ENCODE measurements around the gene NDUFAF2.

The NDUFAF2 gene

DNA sequence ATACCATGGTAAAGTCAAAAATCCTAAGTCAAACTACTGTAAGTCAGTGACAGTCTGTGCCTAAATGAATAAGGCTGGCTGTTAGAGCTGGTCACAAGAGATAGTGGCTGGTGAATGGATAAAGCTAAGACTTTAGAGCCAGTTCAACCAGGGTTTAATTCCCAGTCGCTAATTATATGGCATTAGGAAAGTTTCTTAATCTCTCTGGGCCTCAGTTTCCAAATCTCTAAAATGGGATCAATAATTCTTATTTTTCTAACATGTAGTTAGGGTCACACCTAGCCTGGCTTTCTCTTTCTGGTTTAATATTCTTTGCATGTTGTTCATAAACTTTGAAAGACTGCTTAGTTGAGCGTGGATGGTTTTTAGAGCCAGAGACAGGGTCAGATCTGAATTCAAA, 152.5 kb downstream of the NDUFAF2 start:
- no peaks in the 10 kb centered on the region for H3K36me3 ChIP-seq (ENCODE audit: control insufficient read depth, insufficient read depth, low read length)
- no peak overlapping the region for H3K4me3 ChIP-seq (ENCODE audit: low read length)
- H3K9me3 ChIP-seq (ENCODE audit: control insufficient read depth, low read length): no peaks in the 10 kb centered on the region
- H3K27me3 ChIP-seq (ENCODE audit: control insufficient read depth, insufficient read depth, low read length): no peaks in the 10 kb centered on the region
- no peak overlapping the region for H3K9ac ChIP-seq (ENCODE audit: low read length)
- no peaks in the 10 kb centered on the region for H3K4me1 ChIP-seq (ENCODE audit: control insufficient read depth, insufficient read depth, low read length)

DNA sequence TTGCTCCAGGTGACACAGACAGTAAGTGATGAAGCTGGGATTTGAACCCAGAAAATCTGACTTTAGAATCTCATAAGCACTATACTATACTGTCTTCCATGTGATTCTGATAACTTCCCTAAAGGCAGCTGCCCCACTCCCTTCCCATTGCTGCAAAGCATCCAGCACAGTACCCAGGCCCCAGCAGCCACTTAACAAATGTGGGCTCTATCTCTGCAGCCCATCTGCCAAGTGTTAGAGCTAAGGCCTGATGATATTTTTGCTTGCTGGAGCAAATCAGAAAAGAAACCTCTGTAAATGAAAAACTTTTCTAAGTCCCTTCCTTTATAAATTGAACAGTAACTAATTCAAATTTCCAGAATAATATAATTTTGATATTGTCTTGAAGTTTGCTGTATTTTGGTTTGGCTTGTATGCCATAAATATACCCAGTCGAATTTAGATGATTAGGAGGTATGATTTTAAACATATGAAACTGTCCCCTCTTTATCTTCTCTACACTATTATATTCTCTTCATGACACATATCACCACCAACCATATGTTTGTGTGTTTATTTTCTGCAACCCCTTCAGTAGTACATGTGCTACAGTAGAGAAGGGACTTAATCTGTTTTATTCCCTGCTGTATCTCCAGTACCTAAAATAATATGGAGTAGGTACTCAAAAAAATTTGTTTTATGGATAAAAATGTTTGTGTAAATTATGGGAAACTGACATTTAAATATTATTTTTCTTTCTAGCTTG, 153.4 kb downstream of the NDUFAF2 start:
- Histone ChIP-seq H3K4me1 (ENCODE audit: control insufficient read depth, insufficient read depth, low read length) (no peaks in the 10 kb centered on the region), H3K9ac (ENCODE audit: low read length) (no peak overlapping the region), H3K27me3 (ENCODE audit: control insufficient read depth, insufficient read depth, low read length) (no peaks in the 10 kb centered on the region), H3K9me3 (ENCODE audit: control insufficient read depth, low read length) (no peaks in the 10 kb centered on the region), H3K4me3 (ENCODE audit: low read length) (no peak overlapping the region), H3K36me3 (ENCODE audit: control insufficient read depth, insufficient read depth, low read length) (no peaks in the 10 kb centered on the region)

DNA sequence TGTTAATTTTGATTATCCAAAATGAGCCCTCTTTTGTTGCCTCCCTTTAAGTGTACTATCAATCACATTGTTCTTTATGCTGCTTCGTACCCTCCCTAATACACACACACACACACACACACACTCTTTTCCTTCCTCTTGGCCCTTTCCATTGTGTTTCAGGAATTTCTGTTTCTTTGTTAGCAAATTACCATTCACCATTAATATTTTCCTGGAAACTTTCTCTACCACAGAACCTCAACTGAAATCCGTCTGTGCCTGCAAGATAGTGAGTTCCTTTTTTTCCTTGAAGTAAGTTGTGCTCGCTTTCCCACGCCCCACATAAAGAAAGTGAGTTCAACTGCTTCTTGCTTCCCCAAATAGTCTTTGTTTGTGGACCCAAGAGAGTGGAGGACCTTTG, 155.4 kb downstream of the NDUFAF2 start:
- Histone ChIP-seq H3K4me3 (ENCODE audit: low read length) (no peak overlapping the region), H3K9me3 (ENCODE audit: control insufficient read depth, low read length) (no peaks in the 10 kb centered on the region), H3K4me1 (ENCODE audit: control insufficient read depth, insufficient read depth, low read length) (no peaks in the 10 kb centered on the region), H3K27me3 (ENCODE audit: control insufficient read depth, insufficient read depth, low read length) (no peaks in the 10 kb centered on the region), H3K36me3 (ENCODE audit: control insufficient read depth, insufficient read depth, low read length) (no peaks in the 10 kb centered on the region), H3K9ac (ENCODE audit: low read length) (no peak overlapping the region)

DNA sequence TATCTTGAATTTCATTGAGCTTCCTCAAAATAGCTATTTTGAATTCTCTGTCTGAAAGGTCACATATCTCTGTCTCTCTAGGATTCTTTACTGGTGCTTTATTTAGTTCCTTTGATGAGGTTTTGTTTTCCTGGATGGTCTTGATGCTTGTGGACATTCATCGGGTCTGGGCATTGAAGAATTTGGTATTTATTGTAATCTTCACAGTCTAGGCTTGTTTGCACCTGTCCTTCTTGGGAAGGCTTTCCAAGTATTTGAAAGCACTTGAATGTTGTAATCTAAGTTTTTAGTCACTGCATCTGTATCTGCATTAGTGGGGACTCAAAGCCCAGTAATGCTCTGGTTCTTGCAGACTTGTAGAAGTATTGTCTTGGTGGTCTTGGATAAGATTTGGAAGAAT, 169.4 kb downstream of the NDUFAF2 start:
- Histone ChIP-seq H3K4me1 (ENCODE audit: control insufficient read depth, insufficient read depth, low read length) (peaks cover 4% of the 10 kb centered on the region), H3K9ac (ENCODE audit: low read length) (no peak overlapping the region), H3K9me3 (ENCODE audit: control insufficient read depth, low read length) (no peaks in the 10 kb centered on the region), H3K36me3 (ENCODE audit: control insufficient read depth, insufficient read depth, low read length) (no peaks in the 10 kb centered on the region), H3K4me3 (ENCODE audit: low read length) (no peak overlapping the region), H3K27me3 (ENCODE audit: control insufficient read depth, insufficient read depth, low read length) (no peaks in the 10 kb centered on the region)

DNA sequence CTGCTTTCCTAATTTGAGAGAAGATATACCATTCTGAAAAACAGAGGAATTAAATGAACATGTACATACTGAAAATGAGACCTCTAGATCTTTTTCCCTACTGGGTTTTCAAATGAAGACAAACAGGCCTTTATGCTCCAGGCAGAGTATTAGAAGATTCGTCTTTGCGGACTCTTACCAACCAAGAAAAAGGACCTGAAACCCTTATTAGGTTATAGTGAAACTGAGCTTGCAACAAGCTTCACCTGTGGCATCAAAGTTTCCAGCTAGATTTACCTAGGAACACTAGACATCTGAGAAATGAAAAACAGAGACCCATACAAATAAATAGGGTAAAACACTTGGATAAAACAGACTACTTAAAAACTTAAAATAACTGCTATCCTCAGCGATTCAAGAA, 171.0 kb downstream of the NDUFAF2 start:
- Histone ChIP-seq H3K27me3 (ENCODE audit: control insufficient read depth, insufficient read depth, low read length) (no peaks in the 10 kb centered on the region), H3K36me3 (ENCODE audit: control insufficient read depth, insufficient read depth, low read length) (no peaks in the 10 kb centered on the region), H3K4me3 (ENCODE audit: low read length) (no peak overlapping the region), H3K9ac (ENCODE audit: low read length) (no peak overlapping the region), H3K4me1 (ENCODE audit: control insufficient read depth, insufficient read depth, low read length) (peaks cover 4% of the 10 kb centered on the region), H3K9me3 (ENCODE audit: control insufficient read depth, low read length) (no peaks in the 10 kb centered on the region)

DNA sequence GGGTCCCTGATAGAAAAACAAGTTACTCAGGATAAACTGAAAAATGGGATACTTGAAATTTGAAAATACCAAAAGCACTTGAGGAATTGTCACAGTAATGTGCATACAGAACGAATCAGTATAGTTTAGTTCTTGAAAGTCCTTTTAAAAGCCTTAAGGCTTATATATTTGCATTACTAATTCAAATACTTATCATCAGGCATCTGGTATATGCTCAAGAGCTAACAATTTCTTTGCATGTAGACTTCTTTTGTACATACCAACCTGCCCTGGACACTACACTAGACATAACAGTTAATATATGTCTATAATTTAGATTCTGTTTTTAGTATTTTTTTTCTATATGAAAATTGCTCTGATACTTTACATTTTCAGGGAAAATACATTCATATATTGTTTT, 174.1 kb downstream of the NDUFAF2 start:
- H3K4me1 ChIP-seq (ENCODE audit: control insufficient read depth, insufficient read depth, low read length): peaks cover 4% of the 10 kb centered on the region

DNA sequence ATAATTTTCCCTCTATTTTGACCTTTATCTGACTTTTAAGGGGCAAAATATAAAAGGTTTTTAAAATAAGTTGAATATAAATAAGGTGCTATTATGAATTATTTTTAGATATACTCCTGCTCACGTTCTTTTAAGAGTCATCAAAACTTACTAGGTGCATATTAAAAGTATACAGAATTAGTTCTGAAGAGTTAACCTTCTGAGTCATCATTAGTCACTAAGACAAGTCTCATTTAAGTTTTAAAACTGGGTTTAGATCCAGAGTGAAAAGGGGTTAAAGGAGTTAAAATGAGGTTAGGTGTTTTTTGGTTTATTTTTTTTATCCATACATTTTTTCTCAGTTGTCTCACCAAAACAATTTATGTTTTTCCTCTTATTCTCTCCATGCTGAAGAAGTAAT, 175.5 kb downstream of the NDUFAF2 start:
- H3K36me3 ChIP-seq (ENCODE audit: control insufficient read depth, insufficient read depth, low read length): no peaks in the 10 kb centered on the region
- H3K4me3 ChIP-seq (ENCODE audit: low read length): no peak overlapping the region
- no peaks in the 10 kb centered on the region for H3K9me3 ChIP-seq (ENCODE audit: control insufficient read depth, low read length)

More for the DNA sequence above, 174.1 kb downstream of the NDUFAF2 start:
- no peaks in the 10 kb centered on the region for H3K27me3 ChIP-seq (ENCODE audit: control insufficient read depth, insufficient read depth, low read length)
- H3K36me3 ChIP-seq (ENCODE audit: control insufficient read depth, insufficient read depth, low read length): no peaks in the 10 kb centered on the region
- H3K9ac ChIP-seq (ENCODE audit: low read length): no peak overlapping the region
- no peaks in the 10 kb centered on the region for H3K9me3 ChIP-seq (ENCODE audit: control insufficient read depth, low read length)
- no peak overlapping the region for H3K4me3 ChIP-seq (ENCODE audit: low read length)

DNA sequence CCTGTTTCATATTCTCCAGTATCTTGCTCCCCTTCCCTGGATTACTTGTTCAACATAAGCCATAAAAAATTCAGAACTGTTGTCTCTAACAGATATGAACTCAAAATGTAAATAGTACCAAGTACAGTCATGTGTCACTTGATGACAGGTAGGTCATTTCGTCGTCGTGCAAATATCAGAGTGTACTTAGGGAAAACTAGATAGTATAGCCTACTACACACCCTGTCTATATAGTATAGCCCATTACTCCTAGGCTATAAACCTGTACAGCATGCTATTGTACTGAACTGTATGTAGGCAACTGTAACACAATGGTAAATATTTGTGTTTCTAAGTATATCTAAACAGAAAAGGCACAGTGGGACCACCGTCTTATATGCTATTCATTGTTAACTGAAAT, 178.1 kb downstream of the NDUFAF2 start:
- Histone ChIP-seq H3K4me3 (ENCODE audit: low read length) (no peak overlapping the region), H3K9ac (ENCODE audit: low read length) (no peak overlapping the region), H3K36me3 (ENCODE audit: control insufficient read depth, insufficient read depth, low read length) (no peaks in the 10 kb centered on the region), H3K27me3 (ENCODE audit: control insufficient read depth, insufficient read depth, low read length) (no peaks in the 10 kb centered on the region), H3K9me3 (ENCODE audit: control insufficient read depth, low read length) (no peaks in the 10 kb centered on the region), H3K4me1 (ENCODE audit: control insufficient read depth, insufficient read depth, low read length) (no peaks in the 10 kb centered on the region)

More for the DNA sequence above, 175.5 kb downstream of the NDUFAF2 start:
- Histone ChIP-seq H3K27me3 (ENCODE audit: control insufficient read depth, insufficient read depth, low read length) (no peaks in the 10 kb centered on the region), H3K9ac (ENCODE audit: low read length) (no peak overlapping the region), H3K4me1 (ENCODE audit: control insufficient read depth, insufficient read depth, low read length) (peaks cover 4% of the 10 kb centered on the region)

DNA sequence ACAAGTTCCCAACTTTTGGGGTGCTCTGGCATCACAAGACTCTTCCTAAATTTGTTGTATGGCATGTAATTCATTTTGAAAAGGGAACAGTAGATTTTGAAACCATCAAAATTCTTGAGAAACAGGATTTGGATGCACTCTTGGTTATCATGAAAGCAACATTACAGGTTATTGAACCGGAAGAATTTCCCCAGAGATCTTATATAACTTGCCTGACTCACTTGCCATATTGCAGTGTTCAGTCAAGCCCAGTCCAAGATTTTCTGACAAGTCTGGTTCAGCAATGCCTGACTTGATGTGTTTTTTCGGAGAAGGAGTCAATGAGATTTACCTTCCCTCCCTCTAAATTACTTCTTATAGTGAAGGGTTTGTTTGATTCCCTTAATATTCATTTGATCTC, 185.3 kb downstream of the NDUFAF2 start:
- no peaks in the 10 kb centered on the region for H3K4me1 ChIP-seq (ENCODE audit: control insufficient read depth, insufficient read depth, low read length)
- H3K27me3 ChIP-seq (ENCODE audit: control insufficient read depth, insufficient read depth, low read length): no peaks in the 10 kb centered on the region
- H3K9me3 ChIP-seq (ENCODE audit: control insufficient read depth, low read length): no peaks in the 10 kb centered on the region
- H3K9ac ChIP-seq (ENCODE audit: low read length): no peak overlapping the region
- H3K36me3 ChIP-seq (ENCODE audit: control insufficient read depth, insufficient read depth, low read length): no peaks in the 10 kb centered on the region
- H3K4me3 ChIP-seq (ENCODE audit: low read length): no peak overlapping the region

DNA sequence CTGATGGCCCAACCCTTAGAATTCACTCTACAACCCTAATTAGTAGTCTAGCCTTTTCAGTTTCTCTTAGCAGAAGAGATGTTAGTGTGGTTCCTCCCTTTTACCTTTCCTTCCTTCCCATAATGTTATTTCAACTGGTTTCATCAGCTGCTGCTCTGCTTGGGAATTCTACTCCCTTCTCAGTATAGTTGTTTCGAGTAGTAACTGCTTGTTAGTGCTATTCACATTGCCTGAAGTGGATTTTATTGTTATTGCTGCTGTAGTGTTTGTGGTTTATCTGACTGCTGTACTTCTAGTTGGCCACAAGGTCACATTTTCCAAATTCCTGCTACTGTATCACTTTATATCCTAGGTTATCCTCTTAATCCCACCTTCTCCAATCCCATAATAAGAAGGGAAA, 187.6 kb downstream of the NDUFAF2 start:
- Histone ChIP-seq H3K9me3 (ENCODE audit: control insufficient read depth, low read length) (no peaks in the 10 kb centered on the region), H3K4me1 (ENCODE audit: control insufficient read depth, insufficient read depth, low read length) (no peaks in the 10 kb centered on the region), H3K36me3 (ENCODE audit: control insufficient read depth, insufficient read depth, low read length) (no peaks in the 10 kb centered on the region), H3K9ac (ENCODE audit: low read length) (no peak overlapping the region), H3K4me3 (ENCODE audit: low read length) (no peak overlapping the region), H3K27me3 (ENCODE audit: control insufficient read depth, insufficient read depth, low read length) (no peaks in the 10 kb centered on the region)

DNA sequence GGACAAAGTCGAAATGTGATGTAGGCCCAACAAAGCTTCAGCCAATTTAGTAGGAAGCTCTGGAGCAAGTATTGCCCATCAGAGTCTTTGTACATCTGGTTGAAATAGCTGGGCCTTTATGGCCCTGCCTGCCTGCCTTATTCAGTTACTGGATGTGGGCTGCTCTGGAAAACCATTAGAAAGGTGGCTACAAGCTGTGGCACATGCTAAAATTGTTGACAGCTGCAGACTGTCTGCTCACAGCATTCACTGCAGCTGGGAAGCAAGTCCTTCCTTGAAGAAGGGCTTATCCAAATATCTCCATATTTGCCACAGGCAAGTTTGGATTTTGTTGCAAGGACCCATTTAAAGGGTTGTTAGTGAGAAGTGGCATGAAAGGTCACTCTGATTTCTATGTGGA, 192.8 kb downstream of the NDUFAF2 start:
- no peaks in the 10 kb centered on the region for H3K27me3 ChIP-seq (ENCODE audit: control insufficient read depth, insufficient read depth, low read length)
- H3K9me3 ChIP-seq (ENCODE audit: control insufficient read depth, low read length): no peaks in the 10 kb centered on the region
- no peaks in the 10 kb centered on the region for H3K36me3 ChIP-seq (ENCODE audit: control insufficient read depth, insufficient read depth, low read length)
- H3K4me1 ChIP-seq (ENCODE audit: control insufficient read depth, insufficient read depth, low read length): no peaks in the 10 kb centered on the region
- H3K4me3 ChIP-seq (ENCODE audit: low read length): no peak overlapping the region
- H3K9ac ChIP-seq (ENCODE audit: low read length): no peak overlapping the region

DNA sequence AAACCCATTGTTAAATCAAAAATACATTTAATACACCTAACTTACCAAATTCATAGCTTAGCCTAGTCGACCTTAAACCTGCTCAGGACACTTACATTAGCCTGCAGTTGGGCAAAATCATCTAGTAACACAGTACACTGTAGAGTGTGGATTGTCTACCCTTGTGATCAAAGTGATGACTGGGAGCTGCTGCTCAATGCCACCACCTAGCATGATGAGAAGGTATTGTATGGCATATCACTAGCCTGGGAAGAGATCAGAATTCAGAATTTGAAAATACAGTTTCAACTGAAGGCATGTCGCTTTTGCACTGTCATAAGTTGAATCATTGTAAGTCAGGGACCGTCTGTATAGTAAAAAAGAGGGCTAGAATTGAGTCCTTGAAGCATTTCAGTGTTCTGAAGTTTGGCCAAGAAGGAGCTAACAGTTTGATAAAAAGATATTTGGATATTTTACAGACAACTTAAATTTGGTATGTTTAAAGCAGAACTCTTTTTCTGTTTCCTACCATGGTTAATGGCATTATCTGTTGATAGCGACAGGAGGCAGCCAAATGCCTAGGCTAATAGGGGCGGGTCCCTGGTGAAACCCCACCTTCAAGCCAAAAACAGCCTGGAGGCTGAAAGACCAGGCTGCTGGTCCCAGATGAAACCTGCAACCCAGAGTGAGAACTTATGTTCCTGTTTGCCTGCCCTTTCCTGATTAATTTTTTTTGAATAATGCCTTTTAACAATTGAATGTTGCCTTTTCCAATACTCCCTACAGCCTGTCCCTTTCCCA, 194.3 kb downstream of the NDUFAF2 start:
- Histone ChIP-seq H3K27me3 (ENCODE audit: control insufficient read depth, insufficient read depth, low read length) (no peaks in the 10 kb centered on the region), H3K9ac (ENCODE audit: low read length) (no peak overlapping the region), H3K4me3 (ENCODE audit: low read length) (no peak overlapping the region), H3K36me3 (ENCODE audit: control insufficient read depth, insufficient read depth, low read length) (no peaks in the 10 kb centered on the region), H3K4me1 (ENCODE audit: control insufficient read depth, insufficient read depth, low read length) (no peaks in the 10 kb centered on the region), H3K9me3 (ENCODE audit: control insufficient read depth, low read length) (no peaks in the 10 kb centered on the region)

Measured in mucosa of stomach (tissue), 1 donor.